ENCODE data around the gene MT1X.

Gene MT1X

DNA sequence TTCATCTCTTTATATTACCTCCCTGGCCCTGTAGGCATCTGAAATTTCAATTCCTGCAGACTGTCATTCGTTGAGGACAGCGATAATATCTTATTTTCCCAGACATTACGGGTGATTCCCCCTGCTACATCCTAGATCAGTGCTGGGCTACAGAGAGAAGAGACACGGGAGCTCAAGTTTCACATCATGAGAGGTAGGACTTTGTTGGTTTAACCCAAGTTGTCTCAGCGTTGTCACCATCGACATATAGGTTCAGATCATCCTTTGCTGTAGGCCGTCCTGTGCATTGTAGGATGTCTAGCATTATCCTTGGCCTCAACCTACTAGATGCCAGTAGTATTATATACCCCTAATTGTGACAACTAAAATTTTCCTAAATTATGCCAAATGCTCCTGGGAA lies 19.3 kb downstream of the MT1X start:
- DNase-seq (ENCODE audit: low read depth) = no peak
- TF ChIP-seq, protein P1, sequence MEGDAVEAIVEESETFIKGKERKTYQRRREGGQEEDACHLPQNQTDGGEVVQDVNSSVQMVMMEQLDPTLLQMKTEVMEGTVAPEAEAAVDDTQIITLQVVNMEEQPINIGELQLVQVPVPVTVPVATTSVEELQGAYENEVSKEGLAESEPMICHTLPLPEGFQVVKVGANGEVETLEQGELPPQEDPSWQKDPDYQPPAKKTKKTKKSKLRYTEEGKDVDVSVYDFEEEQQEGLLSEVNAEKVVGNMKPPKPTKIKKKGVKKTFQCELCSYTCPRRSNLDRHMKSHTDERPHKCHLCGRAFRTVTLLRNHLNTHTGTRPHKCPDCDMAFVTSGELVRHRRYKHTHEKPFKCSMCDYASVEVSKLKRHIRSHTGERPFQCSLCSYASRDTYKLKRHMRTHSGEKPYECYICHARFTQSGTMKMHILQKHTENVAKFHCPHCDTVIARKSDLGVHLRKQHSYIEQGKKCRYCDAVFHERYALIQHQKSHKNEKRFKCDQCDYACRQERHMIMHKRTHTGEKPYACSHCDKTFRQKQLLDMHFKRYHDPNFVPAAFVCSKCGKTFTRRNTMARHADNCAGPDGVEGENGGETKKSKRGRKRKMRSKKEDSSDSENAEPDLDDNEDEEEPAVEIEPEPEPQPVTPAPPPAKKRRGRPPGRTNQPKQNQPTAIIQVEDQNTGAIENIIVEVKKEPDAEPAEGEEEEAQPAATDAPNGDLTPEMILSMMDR (IDR thresholded peaks at IDR 0.05; ENCODE audit: low read depth, low read length, missing control alignments) = no peak
- no peak overlapping the region for H3K4me3 ChIP-seq (ENCODE audit: low read depth, low read length)

DNA sequence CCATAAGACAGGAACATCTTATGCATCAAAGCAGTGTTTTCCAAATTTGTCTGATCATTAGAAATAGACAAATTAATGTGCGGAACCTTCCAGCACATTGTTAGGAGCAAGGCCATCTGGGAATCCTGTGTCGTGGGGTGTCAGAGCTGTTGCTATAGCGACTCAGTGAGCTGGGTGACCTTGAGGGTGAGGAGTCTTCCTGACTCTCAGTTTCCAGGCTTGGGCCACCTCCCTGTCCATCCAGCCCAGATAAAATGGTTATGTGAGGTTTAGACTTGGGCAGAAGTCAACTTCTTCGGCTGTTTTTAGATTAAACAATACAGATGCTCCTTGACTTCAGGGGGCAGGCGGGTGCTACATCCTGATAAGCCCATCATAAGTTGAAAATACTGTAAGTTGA lies 20.6 kb downstream of the MT1X start:
- DNase-seq (ENCODE audit: low read depth) = no peak
- TF ChIP-seq, protein P1 (IDR thresholded peaks at IDR 0.05; ENCODE audit: low read depth, low read length, missing control alignments) = no peak

GRCh38 chr16:56708525-56709442 lies 26.5 kb downstream of the MT1X start:
- H3K4me3 ChIP-seq (ENCODE audit: low read depth, low read length) = no peak overlapping the region
- no peak for DNase-seq (ENCODE audit: low read depth)
- TF ChIP-seq, protein P1 (IDR thresholded peaks at IDR 0.05; ENCODE audit: low read depth, low read length, missing control alignments) = no peak

More for the DNA sequence above, 20.6 kb downstream of the MT1X start:
- no peak overlapping the region for H3K4me3 ChIP-seq (ENCODE audit: low read depth, low read length)

GRCh38 chr16:56709443-56710040 lies 27.3 kb downstream of the MT1X start:
- no peak overlapping the region for H3K4me3 ChIP-seq (ENCODE audit: low read depth, low read length)
- TF ChIP-seq, protein P1 (IDR thresholded peaks at IDR 0.05; ENCODE audit: low read depth, low read length, missing control alignments) = no peak

DNA sequence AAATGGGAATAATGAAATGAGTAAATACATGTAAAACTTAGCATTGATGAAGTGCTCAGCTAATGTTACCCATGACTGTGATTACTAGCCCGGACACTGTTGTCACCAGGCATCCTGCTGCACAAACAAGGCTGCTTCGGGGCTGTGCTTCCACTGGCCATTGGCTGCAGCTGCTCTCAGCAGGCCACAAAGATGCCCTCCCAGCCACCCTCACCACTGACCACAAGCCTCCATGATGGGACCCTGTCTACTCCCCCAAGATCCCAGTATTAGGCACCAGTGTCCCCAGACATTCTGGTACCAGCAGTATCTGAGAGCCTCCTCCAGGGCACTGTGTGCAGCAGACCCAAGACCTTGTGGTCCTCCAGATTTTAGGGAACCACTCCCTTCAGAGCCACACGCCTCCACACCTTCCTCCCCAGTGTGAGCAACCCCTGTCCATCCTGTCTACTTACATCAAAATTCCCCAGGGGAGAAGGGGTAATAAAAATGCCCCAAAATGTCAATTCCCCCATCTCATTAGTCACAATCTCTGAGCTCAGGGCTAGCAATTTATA lies 28.0 kb downstream of the MT1X start:
- H3K4me3 ChIP-seq (ENCODE audit: low read depth, low read length) = no peak overlapping the region
- no peak for DNase-seq (ENCODE audit: low read depth)
- TF ChIP-seq, protein P1 (IDR thresholded peaks at IDR 0.05; ENCODE audit: low read depth, low read length, missing control alignments) = no peak

More at GRCh38 chr16:56709443-56710040, 27.3 kb downstream of the MT1X start:
- DNase-seq (ENCODE audit: low read depth) = no peak

DNA sequence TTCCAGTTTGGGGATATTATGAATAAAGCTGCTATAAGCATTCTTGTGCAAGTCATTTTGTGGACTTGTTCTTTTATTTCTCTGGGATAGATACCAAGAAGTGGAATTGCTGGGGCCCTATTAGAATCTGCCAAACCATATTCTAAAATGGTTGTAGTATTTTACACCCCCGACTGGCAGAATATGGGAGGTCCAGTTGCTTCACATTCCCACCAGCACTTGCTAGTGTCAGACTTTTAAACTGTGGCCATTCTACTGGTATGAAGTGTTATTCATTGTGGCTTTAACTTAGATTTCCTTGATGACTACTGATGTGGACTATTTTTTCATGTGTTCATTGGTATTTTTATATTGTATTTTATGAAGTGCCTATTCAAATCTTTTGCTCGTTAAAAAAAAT lies 29.6 kb downstream of the MT1X start:
- DNase-seq (ENCODE audit: low read depth) = no peak
- TF ChIP-seq, protein P1 (IDR thresholded peaks at IDR 0.05; ENCODE audit: low read depth, low read length, missing control alignments) = no peak
- no peak overlapping the region for H3K4me3 ChIP-seq (ENCODE audit: low read depth, low read length)

Data from GM12864 (cell line).